ENCODE results near the gene INPP5K. TPM values are rescaled to one million over a fixed set of nuclear protein-coding genes. Genes with fewer than 3 reads are reported as not detected.

INPP5K gene
- total RNA-seq, 2 experiments from 2014 or later: 199 to 207 TPM

- no peaks in the 10 kb centered on the region for H3K9me3 Mint-ChIP-seq
- H3K27ac Mint-ChIP-seq: no peak overlapping the region
- no peak overlapping the region for H3K27ac ChIP-seq (ENCODE audit: low read depth in 1 of 2, low read length in 2 of 2)
- peaks cover 47% of the 10 kb centered on the region for H3K4me1 ChIP-seq (ENCODE audit: insufficient read depth, low read length)
- H3K9me3 ChIP-seq (ENCODE audit: control insufficient read depth in 1 of 2, insufficient read depth in 1 of 2, low read length in 2 of 2): no peaks in the 10 kb centered on the region
- CTCF ChIA-PET: interaction anchor here (0.7 to 1.5 kb wide), 2 partner anchors 68 to 87 kb away, joined by 3 to 10 read pairs; partner anchors contain the start of gene RILP
- peaks cover 7% of the 10 kb centered on the region for H3K36me3 ChIP-seq (ENCODE audit: insufficient read depth, low read length)
- peak in 3 of 14 experiments; percentile 6 to 39 (median 12) for DNase-seq
- intact Hi-C loops (cut with DNase I, micrococcal nuclease): loop anchor here (2.0 to 10.0 kb wide), 5 partner anchors 45 to 483 kb away; partner anchors contain the start of genes INPP5K (in 1 of the 2), OVCA2 (in 1 of the 2) and SLC43A2 (in 1 of the 2)
- no peaks in the 10 kb centered on the region for H3K27me3 Mint-ChIP-seq
- peaks cover 11% of the 10 kb centered on the region for H3K36me3 Mint-ChIP-seq (ENCODE audit: low read depth)
- no peak overlapping the region for H3K4me3 Mint-ChIP-seq
- POLR2A ChIA-PET: interaction anchor here (0.6 to 1.0 kb wide), 10 partner anchors 11 to 480 kb away, joined by 3 to 6 read pairs (median 4); partner anchors contain the start of genes INPP5K, OVCA2, RILP and SLC43A2
- ATAC-seq (ENCODE audit: poor library complexity): peak; percentile 21
- H3K4me1 Mint-ChIP-seq (ENCODE audit: low read depth): peaks cover 41% of the 10 kb centered on the region
- peak overlapping the region; percentile 51 for H3K4me3 ChIP-seq (ENCODE audit: low read length)
- no peak for TF ChIP-seq CTCF (IDR thresholded peaks at IDR 0.05)
- H3K27me3 ChIP-seq (ENCODE audit: control insufficient read depth in 1 of 2, insufficient read depth in 2 of 2, low read length in 2 of 2): no peaks in the 10 kb centered on the region
Measured at GRCh38 chr17:1562176-1562643, 45.8 kb upstream of the INPP5K start.

- Mint-ChIP-seq H3K4me1 (ENCODE audit: low read depth) (peaks cover 37% of the 10 kb centered on the region), H3K27ac (peak overlapping the region; percentile 65), H3K9me3 (no peaks in the 10 kb centered on the region), H3K36me3 (ENCODE audit: low read depth) (peaks cover 16% of the 10 kb centered on the region), H3K4me3 (peak overlapping the region; percentile 88), H3K27me3 (no peaks in the 10 kb centered on the region)
- ATAC-seq (ENCODE audit: poor library complexity) (peak; percentile 40), DNase-seq (peak in 11 of 14 experiments; percentile 14 to 68 (median 33))
- intact Hi-C loops (cut with DNase I, micrococcal nuclease): loop anchor here (2.0 to 10.0 kb wide), 5 partner anchors 45 to 483 kb away; partner anchors contain the start of genes INPP5K (in 1 of the 2), OVCA2 (in 1 of the 2) and SLC43A2 (in 1 of the 2)
- Histone ChIP-seq H3K4me1 (ENCODE audit: insufficient read depth, low read length) (peaks cover 41% of the 10 kb centered on the region), H3K4me3 (ENCODE audit: low read length) (peak overlapping the region; percentile 51), H3K9me3 (ENCODE audit: control insufficient read depth in 1 of 2, insufficient read depth in 1 of 2, low read length in 2 of 2) (no peaks in the 10 kb centered on the region), H3K27ac (ENCODE audit: low read depth in 1 of 2, low read length in 2 of 2) (no peak overlapping the region), H3K27me3 (ENCODE audit: control insufficient read depth in 1 of 2, insufficient read depth in 2 of 2, low read length in 2 of 2) (no peaks in the 10 kb centered on the region), H3K36me3 (ENCODE audit: insufficient read depth, low read length) (peaks cover 12% of the 10 kb centered on the region)
- peak; percentile 23 for TF ChIP-seq CTCF (IDR thresholded peaks at IDR 0.05)
- CTCF ChIA-PET: no interaction called here
- POLR2A ChIA-PET: interaction anchor here (1.0 kb wide), 1 partner anchor 68 kb away, joined by 3 read pairs; no protein-coding TSS in a partner anchor
Measured at GRCh38 chr17:1561420-1562175, 45.2 kb upstream of the INPP5K start.

- no peaks in the 10 kb centered on the region for H3K9me3 ChIP-seq (ENCODE audit: control insufficient read depth in 1 of 2, insufficient read depth in 1 of 2, low read length in 2 of 2)
- CTCF ChIA-PET: no interaction called here
- POLR2A ChIA-PET: interaction anchor here (1.0 kb wide), 2 partner anchors 69 to 305 kb away, joined by 3 read pairs; no protein-coding TSS in a partner anchor
- no peak for TF ChIP-seq CTCF (IDR thresholded peaks at IDR 0.05)
- peaks cover 16% of the 10 kb centered on the region for H3K36me3 ChIP-seq (ENCODE audit: insufficient read depth, low read length)
- no peaks in the 10 kb centered on the region for H3K27me3 Mint-ChIP-seq
- H3K27ac Mint-ChIP-seq: peak overlapping the region; percentile 65
- intact Hi-C loops (cut with DNase I, micrococcal nuclease): loop anchor here (10.0 kb wide), 2 partner anchors 64 to 484 kb away; partner anchors contain the start of genes OVCA2 (in 1 of the 2) and SLC43A2 (in 1 of the 2)
- ATAC-seq (ENCODE audit: poor library complexity) (no peak), DNase-seq (no peak)
- no peak overlapping the region for H3K27ac ChIP-seq (ENCODE audit: low read depth in 1 of 2, low read length in 2 of 2)
- peaks cover 34% of the 10 kb centered on the region for H3K4me1 ChIP-seq (ENCODE audit: insufficient read depth, low read length)
- H3K4me3 Mint-ChIP-seq: peak overlapping the region; percentile 88
- H3K27me3 ChIP-seq (ENCODE audit: control insufficient read depth in 1 of 2, insufficient read depth in 2 of 2, low read length in 2 of 2): no peaks in the 10 kb centered on the region
- H3K9me3 Mint-ChIP-seq: no peaks in the 10 kb centered on the region
- H3K4me3 ChIP-seq (ENCODE audit: low read length): no peak overlapping the region
- H3K4me1 Mint-ChIP-seq (ENCODE audit: low read depth): peaks cover 38% of the 10 kb centered on the region
- peaks cover 22% of the 10 kb centered on the region for H3K36me3 Mint-ChIP-seq (ENCODE audit: low read depth)
Measured at GRCh38 chr17:1560858-1561355, 44.5 kb upstream of the INPP5K start.

All from CD4-positive, alpha-beta T cell (primary cell).